ENCODE data around the gene ARHGAP15.

ARHGAP15 gene

DNA sequence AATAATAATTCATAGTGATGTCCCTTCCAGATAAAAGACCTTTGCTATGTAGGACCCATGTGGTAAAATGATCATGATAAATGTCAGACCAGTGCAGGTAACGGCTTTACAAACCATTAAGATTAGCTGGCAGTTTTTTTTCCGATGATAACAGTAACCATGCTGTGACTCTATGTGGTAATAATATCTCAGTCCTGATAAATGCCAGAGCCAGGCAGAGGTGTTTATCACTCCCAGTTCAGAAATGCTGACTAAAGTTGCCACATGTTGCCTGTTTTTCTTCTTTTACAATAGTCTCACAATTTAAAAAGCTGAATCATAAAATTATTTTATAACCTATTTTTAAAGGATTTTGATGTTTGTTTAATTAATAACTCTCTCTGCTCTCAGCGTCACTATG, 565.1 kb downstream of the ARHGAP15 start:
- TF ChIP-seq, protein P1, sequence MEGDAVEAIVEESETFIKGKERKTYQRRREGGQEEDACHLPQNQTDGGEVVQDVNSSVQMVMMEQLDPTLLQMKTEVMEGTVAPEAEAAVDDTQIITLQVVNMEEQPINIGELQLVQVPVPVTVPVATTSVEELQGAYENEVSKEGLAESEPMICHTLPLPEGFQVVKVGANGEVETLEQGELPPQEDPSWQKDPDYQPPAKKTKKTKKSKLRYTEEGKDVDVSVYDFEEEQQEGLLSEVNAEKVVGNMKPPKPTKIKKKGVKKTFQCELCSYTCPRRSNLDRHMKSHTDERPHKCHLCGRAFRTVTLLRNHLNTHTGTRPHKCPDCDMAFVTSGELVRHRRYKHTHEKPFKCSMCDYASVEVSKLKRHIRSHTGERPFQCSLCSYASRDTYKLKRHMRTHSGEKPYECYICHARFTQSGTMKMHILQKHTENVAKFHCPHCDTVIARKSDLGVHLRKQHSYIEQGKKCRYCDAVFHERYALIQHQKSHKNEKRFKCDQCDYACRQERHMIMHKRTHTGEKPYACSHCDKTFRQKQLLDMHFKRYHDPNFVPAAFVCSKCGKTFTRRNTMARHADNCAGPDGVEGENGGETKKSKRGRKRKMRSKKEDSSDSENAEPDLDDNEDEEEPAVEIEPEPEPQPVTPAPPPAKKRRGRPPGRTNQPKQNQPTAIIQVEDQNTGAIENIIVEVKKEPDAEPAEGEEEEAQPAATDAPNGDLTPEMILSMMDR (IDR thresholded peaks at IDR 0.05; ENCODE audit: insufficient read depth, missing control alignments), result no peak
- FAIRE-seq (no peak), DNase-seq (ENCODE audit: insufficient read length, low spot score) (no peak)

DNA sequence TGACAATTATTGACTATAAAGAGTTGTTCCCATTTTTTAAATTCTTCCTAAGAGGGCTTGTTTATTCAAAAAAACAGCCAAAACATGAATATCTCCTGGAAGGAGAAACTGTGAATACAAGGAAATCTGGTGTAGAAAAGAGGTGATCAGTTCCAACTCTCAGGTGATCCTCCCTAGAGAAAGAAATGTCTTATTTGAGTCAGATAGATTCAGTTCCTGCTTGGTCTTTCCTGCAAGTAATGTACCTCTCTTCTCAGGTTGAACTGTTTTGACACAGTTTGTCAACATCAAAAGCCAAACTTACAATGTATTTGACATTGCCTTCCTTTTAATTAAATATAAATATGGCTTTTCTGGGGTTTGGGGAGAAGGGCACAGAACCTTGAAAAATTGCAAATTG, 567.4 kb downstream of the ARHGAP15 start:
- TF ChIP-seq, protein P1 (IDR thresholded peaks at IDR 0.05; ENCODE audit: insufficient read depth, missing control alignments), result no peak
- DNase-seq (ENCODE audit: insufficient read length, low spot score) (no peak), FAIRE-seq (no peak)

GRCh38 chr2:143697744-143698143, 568.5 kb downstream of the ARHGAP15 start:
- FAIRE-seq, result no peak
- no peak for DNase-seq (ENCODE audit: insufficient read length, low spot score)
- TF ChIP-seq, protein P1 (IDR thresholded peaks at IDR 0.05; ENCODE audit: insufficient read depth, missing control alignments), result no peak

GRCh38 chr2:143698352-143698751, 569.1 kb downstream of the ARHGAP15 start:
- no peak for FAIRE-seq

DNA sequence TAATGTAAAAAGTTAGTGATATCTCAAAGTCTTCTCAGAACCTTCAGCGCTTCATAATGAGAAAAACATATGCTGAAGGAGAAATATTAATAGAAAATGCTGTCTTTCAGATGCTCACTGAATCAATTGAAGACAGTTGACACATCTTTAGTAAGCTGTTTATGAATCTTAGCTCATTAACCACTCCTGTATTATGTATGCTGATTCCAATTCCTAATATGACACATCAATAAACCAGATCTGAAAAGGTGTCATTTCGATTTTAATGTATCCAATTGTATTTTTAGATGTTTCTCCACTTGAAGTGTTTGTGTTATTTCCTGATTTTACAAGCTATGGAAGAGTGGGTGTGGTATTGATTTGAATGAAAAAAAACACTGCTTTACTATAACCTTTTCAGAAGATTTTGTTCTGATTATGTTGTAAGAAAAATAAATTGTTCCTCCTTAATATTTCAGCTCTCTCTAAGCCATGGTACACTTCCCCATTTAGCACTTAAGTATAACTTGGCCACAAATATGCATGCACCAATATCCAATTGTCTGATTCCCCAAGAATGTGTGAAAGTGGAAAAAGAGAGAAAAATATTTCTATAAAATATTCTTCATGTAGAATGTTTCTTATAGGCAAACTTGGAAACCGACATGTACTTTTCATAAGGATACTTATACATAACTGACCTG, 569.8 kb downstream of the ARHGAP15 start:
- DNase-seq (ENCODE audit: insufficient read length, low spot score) (no peak), FAIRE-seq (no peak)
- TF ChIP-seq, protein P1 (IDR thresholded peaks at IDR 0.05; ENCODE audit: insufficient read depth, missing control alignments), result no peak

More at GRCh38 chr2:143698352-143698751, 569.1 kb downstream of the ARHGAP15 start:
- TF ChIP-seq, protein P1 (IDR thresholded peaks at IDR 0.05; ENCODE audit: insufficient read depth, missing control alignments), result no peak
- DNase-seq (ENCODE audit: insufficient read length, low spot score), result no peak

DNA sequence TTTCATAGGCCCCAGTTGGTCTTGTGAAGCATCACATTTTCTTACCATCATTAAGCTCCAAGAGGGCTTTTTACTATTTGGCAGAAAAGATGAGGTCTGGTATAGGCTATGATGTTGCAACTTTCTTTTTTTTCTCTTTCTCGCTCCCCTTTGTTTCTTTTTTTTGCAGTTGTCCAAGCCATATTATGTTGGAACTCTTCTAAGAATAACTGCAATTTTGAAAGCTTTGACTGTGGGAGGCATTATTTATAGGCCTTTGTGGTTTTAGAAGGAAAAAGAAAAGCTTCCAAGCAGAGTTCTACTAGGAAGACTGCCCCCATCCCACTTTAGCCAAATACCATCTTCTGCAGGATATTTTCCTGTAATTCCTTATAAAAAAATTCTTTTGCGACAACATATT, 571.6 kb downstream of the ARHGAP15 start:
- DNase-seq (ENCODE audit: insufficient read length, low spot score) (no peak), FAIRE-seq (no peak)
- TF ChIP-seq, protein P1 (IDR thresholded peaks at IDR 0.05; ENCODE audit: insufficient read depth, missing control alignments), result no peak

- DNase-seq (ENCODE audit: insufficient read length, low spot score) (no peak), FAIRE-seq (no peak)
- TF ChIP-seq, protein P1 (IDR thresholded peaks at IDR 0.05; ENCODE audit: insufficient read depth, missing control alignments), result no peak
Measured at GRCh38 chr2:143701785-143702184, 572.6 kb downstream of the ARHGAP15 start.
